Stimulated activated CD4-positive, alpha-beta T cell treated with anti-CD3 and anti-CD28 coated beads, Interleukin-1b, Interleukin-23, amount 100 ng/mL, for 1 hour (primary cell): Measurements from ENCODE around the gene DNMT3A.
"Not testable (repeated sequence)": the region's sequence is repeated elsewhere in the genome, so short reads cannot be mapped to it uniquely, and the experiment has no call there.

ENCODE experiments used
- DNase-seq, 2 donors: peaks; one replicate each; pipeline ENCODE4 v3.0.0-alpha.2; 2020; ENCODE audit warnings: low read depth in 2 of 2

The DNMT3A gene

GRCh38 chr2:25210923-25211322 lies 130.8 kb downstream of the DNMT3A start:
- DNase-seq, result not testable (repeated sequence)

GRCh38 chr2:25207078-25207545 lies 134.6 kb downstream of the DNMT3A start:
- DNase-seq, result no peak

- no peak for DNase-seq
Observed at GRCh38 chr2:25204190-25204838, 137.4 kb downstream of the DNMT3A start.

DNA sequence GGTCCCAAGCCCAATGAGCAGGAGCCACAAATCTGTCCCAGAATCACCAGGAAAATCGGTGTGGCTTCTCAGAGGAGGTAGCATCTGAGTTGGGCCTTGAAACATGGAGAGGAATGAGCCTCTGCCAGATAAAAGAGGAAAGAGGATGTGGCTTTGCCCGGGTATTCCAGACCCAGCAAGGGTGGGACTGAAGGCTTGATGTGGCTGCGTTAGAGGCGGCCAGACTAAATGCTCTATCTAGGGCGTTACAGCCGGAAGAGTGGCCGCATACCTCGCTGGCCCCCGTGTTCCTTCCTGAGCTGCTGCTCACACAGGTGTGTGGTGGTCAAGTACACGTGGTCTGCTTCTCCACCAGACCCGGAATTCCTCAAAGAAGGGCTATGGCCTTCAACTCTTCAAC lies 139.4 kb downstream of the DNMT3A start:
- no peak for DNase-seq

DNA sequence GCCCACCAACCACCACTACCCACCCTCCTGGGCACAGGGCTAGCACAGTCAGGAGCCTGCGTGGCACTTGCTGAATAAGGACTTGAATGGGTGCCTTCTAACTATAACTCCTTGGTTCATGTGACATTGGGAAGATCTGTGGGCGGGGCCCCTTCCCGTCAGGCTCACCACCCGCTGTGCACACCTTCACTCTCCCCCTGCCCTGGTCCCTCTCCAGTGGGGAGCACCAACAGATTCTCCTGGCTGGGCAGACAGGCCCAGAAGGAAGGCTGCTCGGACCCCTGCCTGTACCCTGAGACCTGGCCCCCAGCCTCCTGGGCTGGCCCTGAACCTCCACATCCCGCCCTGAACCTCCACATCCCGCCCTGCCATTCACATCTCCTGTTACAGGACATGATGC lies 139.9 kb downstream of the DNMT3A start:
- DNase-seq, result no peak

- DNase-seq, result no peak
Observed at GRCh38 chr2:25201265-25201664, 140.5 kb downstream of the DNMT3A start.

GRCh38 chr2:25198576-25198975 lies 143.1 kb downstream of the DNMT3A start:
- no peak for DNase-seq

GRCh38 chr2:25198209-25198525 lies 143.6 kb downstream of the DNMT3A start:
- DNase-seq, result no peak

DNA sequence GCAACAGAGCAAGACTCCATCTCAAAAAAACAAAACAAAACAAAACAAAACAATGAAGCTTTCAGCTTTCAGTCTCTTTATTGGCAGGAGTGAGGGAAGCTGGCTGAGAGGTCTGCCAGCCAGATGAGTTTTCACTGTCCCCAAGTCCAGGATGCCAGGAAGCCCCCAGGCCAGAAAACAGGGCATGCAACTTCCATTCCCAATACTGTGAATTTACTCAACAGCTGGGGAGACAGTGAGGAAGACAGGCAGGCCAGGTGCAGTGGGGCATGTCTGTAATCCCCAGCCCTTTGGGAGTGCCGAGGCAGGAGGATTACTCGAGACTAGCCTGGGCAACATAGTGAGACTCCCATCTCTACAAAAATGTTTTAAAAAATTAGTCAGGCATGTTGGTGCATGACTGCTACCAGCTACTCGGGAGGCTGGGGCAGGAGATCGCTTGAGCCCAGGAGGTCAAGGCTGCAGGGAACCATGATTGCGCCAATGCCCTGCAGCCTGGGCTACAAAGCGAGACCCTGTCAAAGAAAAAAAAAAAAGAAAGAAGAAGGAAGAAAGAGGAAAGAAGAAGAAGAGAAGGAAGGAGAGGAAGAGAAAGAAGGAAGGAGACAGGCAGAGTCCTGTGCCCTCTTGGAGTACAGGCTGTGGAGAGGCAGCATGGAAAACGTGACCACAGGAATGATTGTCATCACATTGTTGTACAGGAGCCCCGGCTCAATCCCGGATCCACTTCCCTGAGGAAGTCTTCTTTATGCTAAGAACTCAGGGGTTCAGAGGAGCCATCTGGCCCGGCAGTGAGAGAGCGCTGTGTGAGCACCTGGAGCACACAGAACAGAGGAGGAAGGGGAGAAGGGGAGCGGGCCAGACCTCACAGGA lies 144.2 kb downstream of the DNMT3A start:
- no peak for DNase-seq

DNA sequence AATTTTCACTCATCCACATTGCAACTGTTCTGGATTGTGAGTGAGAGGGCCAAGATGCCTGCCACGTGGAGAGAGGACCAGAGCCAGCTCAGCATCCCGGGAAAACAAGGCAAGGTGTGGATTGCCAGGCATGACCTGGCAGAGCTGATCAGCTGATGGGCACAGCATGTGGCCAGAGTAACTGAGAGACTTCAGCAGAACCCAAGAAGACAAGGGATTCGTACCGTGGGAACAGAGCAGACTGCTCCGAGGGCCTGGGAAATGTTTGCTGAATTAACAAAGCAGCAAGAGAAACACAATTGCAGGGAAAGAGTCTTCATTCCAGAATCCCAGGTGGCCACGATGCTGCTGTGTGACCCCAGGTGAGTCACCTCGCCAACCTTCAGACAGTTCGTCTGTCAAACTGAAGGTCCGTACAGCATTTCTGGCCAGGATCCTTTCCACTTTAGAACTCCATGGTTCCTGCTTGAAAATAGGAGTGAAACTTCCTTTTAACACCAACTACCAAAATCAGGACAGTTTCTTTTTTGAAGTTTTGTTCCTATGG lies 147.1 kb downstream of the DNMT3A start:
- no peak for DNase-seq

DNA sequence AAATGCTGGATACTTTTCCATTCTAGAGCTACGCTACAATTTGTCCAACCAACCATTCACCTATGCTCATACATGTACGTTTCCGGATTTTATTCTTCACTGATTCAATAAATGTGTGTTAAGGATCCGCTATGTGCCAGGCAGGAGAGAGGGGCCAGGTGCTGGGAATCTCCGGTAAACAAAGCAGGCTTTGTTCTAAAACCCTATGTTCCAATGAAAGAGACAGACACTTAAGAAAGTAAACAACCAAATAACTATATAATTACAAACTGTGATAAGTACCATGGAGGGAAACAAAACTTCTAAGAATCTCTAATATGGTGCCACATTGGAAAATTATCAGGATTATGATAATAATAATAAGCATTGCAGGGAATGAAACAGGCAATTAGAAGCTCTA lies 151.2 kb downstream of the DNMT3A start:
- no peak for DNase-seq

DNA sequence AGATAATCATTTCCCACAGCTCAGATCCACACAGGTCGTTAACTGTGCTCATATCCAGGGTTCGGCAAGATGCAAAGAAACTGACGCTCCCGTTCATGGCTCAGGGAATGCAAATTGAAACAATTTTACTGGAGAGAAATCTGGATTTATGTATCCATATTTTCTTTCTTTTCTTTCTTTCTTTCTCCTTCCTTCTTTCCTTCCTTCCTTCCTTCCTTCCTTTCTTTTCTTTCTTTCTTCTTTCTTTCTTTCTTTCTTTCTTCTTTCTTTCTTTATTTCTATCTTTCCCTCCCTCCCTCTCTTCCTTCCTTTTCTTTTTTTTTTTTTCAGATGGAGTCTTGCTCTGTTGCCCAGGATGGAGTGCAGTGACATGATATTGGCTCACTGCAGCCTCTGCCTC lies 153.3 kb downstream of the DNMT3A start:
- DNase-seq, result no peak

DNA sequence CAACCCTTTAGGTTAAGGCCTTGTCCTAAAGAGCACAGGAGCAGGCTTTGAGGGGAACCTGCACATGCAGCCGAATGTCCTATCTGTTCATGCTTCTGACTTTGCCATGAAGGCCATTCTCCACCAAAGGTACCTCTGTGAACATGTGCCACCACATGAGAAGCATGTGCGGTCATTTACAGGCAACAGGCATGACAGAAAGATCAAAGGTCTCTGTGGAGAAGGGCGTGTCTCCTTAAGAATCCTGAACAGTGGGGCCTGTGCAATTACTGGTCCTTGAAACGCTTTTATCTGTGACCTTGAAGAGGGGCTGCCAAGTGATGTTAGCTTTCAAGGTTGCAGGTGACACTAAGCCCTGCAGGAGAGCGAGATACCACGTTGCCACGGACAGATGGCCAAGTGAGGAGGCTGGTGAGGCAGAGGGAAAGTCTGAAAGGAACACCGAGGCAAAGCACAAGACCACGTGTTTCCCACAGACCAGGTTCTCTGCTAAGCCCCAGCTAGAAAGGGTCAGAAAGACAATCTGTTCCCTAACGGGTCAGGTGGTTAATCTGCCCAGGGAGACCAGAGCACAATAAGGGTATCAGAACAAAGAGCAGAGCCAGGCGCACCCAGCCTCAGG lies 153.9 kb downstream of the DNMT3A start:
- DNase-seq, result no peak

GRCh38 chr2:25184254-25184653 lies 157.5 kb downstream of the DNMT3A start:
- no peak for DNase-seq

- no peak for DNase-seq
Observed at GRCh38 chr2:25178976-25179375, 162.7 kb downstream of the DNMT3A start.
